ENCODE measurements around the gene PIGQ.
A peak's percentile ranks its signal among the peaks of the same experiment; 100 is the strongest.

The PIGQ gene

DNA sequence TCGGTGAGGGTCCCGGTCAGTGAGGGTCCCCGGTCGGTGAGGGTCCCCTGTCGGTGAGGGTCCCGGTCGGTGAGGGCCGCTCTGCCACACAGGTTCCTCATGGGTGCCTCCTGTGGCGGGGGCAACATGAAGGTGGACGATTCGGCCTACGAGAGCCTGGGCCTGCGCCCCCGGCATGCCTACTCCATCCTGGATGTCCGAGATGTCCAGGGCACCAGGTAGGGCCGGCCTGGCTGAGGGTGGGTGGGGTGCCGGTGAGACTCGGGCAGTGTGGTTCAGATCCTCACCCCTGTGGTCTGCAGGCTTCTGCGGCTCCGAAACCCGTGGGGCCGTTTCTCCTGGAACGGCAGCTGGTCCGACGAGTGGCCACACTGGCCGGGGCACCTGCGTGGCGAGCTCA is 18.6 kb upstream of the PIGQ start:
- Histone ChIP-seq H3K14ac (ENCODE audit: low read length) (no peak overlapping the region), H3K36me3 (ENCODE audit: control insufficient read depth in 1 of 2, insufficient read depth in 2 of 2, low read length in 2 of 2) (peaks cover 45 to 51% of the 10 kb centered on the region in 2 experiments), H3K9ac (ENCODE audit: low read length) (no peak overlapping the region), H2BK120ac (ENCODE audit: insufficient read depth, low read length, poor library complexity) (no peak overlapping the region), H3K4me2 (ENCODE audit: low read length) (no peak overlapping the region), H3K27ac (ENCODE audit: low read depth, low read length) (no peak overlapping the region), H3K4me3 (ENCODE audit: low read depth, low read length) (no peak overlapping the region), H4K91ac (ENCODE audit: low read depth, low read length) (no peak overlapping the region), H3K23ac (ENCODE audit: low read length) (no peak overlapping the region), H3K4me1 (ENCODE audit: control insufficient read depth in 1 of 2, insufficient read depth in 2 of 2, low read length in 2 of 2) (no peaks in the 10 kb centered on the region), H4K12ac (ENCODE audit: low read depth, low read length) (no peak overlapping the region), H2BK5ac (ENCODE audit: low read depth, low read length, poor library complexity) (no peak overlapping the region), H2BK12ac (ENCODE audit: low read length) (no peak overlapping the region), H2AFZ (ENCODE audit: insufficient read depth, low read length, poor library complexity) (no peak overlapping the region), H3K27me3 (ENCODE audit: insufficient read depth, low read length) (no peaks in the 10 kb centered on the region), H3K79me1 (ENCODE audit: low read length) (no peaks in the 10 kb centered on the region), H4K8ac (ENCODE audit: low read depth, low read length) (no peak overlapping the region), H3K4ac (ENCODE audit: low read depth, low read length) (no peak overlapping the region), H2AK5ac (ENCODE audit: low read length) (no peak overlapping the region), H3K9me3 (ENCODE audit: insufficient read depth, low read depth, low read length) (peaks cover 2% of the 10 kb centered on the region), H3K18ac (ENCODE audit: low read length) (no peak overlapping the region), H3K79me2 (ENCODE audit: control insufficient read depth, insufficient read depth, low read length, poor library complexity) (no peaks in the 10 kb centered on the region)
- WGBS (ENCODE audit: extremely low coverage, insufficient coverage, insufficient read length): no CpG with 5 or more reads among the region's 28 CpGs
- no peak for DNase-seq

DNA sequence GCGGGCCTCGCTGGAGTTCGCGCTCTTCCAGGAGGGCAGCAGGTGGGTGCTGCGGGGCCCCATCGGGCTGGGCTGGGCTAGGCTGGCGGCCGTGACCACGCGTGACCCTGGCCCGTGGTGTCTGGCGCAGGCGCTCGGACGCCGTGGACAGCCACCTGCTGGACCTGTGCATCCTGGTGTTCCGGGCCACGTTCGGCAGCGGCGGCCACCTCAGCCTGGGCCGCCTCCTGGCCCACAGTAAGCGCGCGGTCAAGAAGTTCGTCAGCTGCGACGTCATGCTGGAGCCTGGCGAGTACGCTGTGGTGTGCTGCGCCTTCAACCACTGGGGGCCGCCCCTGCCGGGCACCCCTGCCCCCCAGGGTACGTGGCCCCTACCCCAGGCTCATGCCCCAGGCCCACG is 17.6 kb upstream of the PIGQ start:
- no peak for DNase-seq
- H2AFZ ChIP-seq (ENCODE audit: insufficient read depth, low read length, poor library complexity): no peak overlapping the region
- WGBS (ENCODE audit: extremely low coverage, insufficient coverage, insufficient read length): no CpG with 5 or more reads among the region's 35 CpGs
- H3K4me2 ChIP-seq (ENCODE audit: low read length): no peak overlapping the region
- H3K27ac ChIP-seq (ENCODE audit: low read depth, low read length): no peak overlapping the region
- H3K18ac ChIP-seq (ENCODE audit: low read length): no peak overlapping the region
- no peak overlapping the region for H4K8ac ChIP-seq (ENCODE audit: low read depth, low read length)
- no peak overlapping the region for H2BK120ac ChIP-seq (ENCODE audit: insufficient read depth, low read length, poor library complexity)
- H3K4me3 ChIP-seq (ENCODE audit: low read depth, low read length): no peak overlapping the region
- H2AK5ac ChIP-seq (ENCODE audit: low read length): no peak overlapping the region
- peaks cover 2% of the 10 kb centered on the region for H3K9me3 ChIP-seq (ENCODE audit: insufficient read depth, low read depth, low read length)
- H3K23ac ChIP-seq (ENCODE audit: low read length): no peak overlapping the region
- no peaks in the 10 kb centered on the region for H3K27me3 ChIP-seq (ENCODE audit: insufficient read depth, low read length)
- H2BK5ac ChIP-seq (ENCODE audit: low read depth, low read length, poor library complexity): no peak overlapping the region
- H2BK12ac ChIP-seq (ENCODE audit: low read length): no peak overlapping the region
- no peaks in the 10 kb centered on the region for H3K79me2 ChIP-seq (ENCODE audit: control insufficient read depth, insufficient read depth, low read length, poor library complexity)
- H4K91ac ChIP-seq (ENCODE audit: low read depth, low read length): no peak overlapping the region
- no peak overlapping the region for H3K9ac ChIP-seq (ENCODE audit: low read length)
- no peak overlapping the region for H3K14ac ChIP-seq (ENCODE audit: low read length)
- no peak overlapping the region for H4K12ac ChIP-seq (ENCODE audit: low read depth, low read length)
- peaks cover 45 to 47% of the 10 kb centered on the region in 2 experiments for H3K36me3 ChIP-seq (ENCODE audit: control insufficient read depth in 1 of 2, insufficient read depth in 2 of 2, low read length in 2 of 2)
- no peaks in the 10 kb centered on the region for H3K4me1 ChIP-seq (ENCODE audit: control insufficient read depth in 1 of 2, insufficient read depth in 2 of 2, low read length in 2 of 2)
- H3K79me1 ChIP-seq (ENCODE audit: low read length): no peaks in the 10 kb centered on the region
- H3K4ac ChIP-seq (ENCODE audit: low read depth, low read length): no peak overlapping the region

DNA sequence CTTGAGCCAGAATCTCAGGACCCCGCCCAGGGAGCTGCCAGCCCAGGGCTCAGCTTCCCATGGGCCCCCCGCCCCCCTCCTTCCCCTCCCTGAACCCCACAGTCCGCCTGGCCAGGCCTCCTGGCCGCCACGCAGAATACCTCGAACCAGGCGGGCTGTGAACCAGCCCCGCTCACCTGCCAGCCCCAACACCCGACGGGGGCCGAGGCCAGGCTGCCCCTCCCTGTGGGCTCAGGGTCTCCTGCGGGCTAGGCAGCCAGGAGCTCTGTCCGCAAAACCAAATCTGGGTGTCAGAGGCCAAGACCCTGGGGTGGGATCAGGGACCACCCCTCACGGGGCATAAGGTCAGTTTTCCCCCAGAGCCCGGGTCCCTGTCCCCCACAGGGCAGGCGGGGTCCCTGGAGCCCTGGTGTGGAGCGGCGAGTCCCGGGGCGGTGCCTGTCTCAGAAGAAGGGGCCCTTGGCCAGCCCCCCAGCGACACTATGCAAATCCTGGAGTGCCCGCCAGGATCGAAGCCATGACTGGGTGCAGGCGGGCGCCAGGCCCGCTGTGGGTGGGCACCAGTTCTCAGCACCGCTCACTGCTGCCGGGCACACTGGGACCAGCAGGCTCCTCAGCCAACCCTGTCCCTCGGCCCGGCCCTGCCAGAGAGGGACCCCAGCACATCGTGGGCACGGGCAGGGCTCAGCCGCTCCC is 16.0 kb upstream of the PIGQ start:
- no peak overlapping the region for H4K91ac ChIP-seq (ENCODE audit: low read depth, low read length)
- H2BK5ac ChIP-seq (ENCODE audit: low read depth, low read length, poor library complexity): no peak overlapping the region
- H2BK12ac ChIP-seq (ENCODE audit: low read length): no peak overlapping the region
- peak overlapping the region; percentile 12 for H3K4me3 ChIP-seq (ENCODE audit: low read depth, low read length)
- H3K27ac ChIP-seq (ENCODE audit: low read depth, low read length): no peak overlapping the region
- H3K4me1 ChIP-seq (ENCODE audit: control insufficient read depth in 1 of 2, insufficient read depth in 2 of 2, low read length in 2 of 2): no peaks in the 10 kb centered on the region
- peaks cover 37% of the 10 kb centered on the region in 2 experiments for H3K36me3 ChIP-seq (ENCODE audit: control insufficient read depth in 1 of 2, insufficient read depth in 2 of 2, low read length in 2 of 2)
- H3K79me2 ChIP-seq (ENCODE audit: control insufficient read depth, insufficient read depth, low read length, poor library complexity): no peaks in the 10 kb centered on the region
- H3K4ac ChIP-seq (ENCODE audit: low read depth, low read length): no peak overlapping the region
- no peak for DNase-seq
- H3K4me2 ChIP-seq (ENCODE audit: low read length): no peak overlapping the region
- no peak overlapping the region for H2AFZ ChIP-seq (ENCODE audit: insufficient read depth, low read length, poor library complexity)
- no peak overlapping the region for H3K23ac ChIP-seq (ENCODE audit: low read length)
- no peak overlapping the region for H2AK5ac ChIP-seq (ENCODE audit: low read length)
- H3K14ac ChIP-seq (ENCODE audit: low read length): no peak overlapping the region
- H3K18ac ChIP-seq (ENCODE audit: low read length): no peak overlapping the region
- peaks cover 2% of the 10 kb centered on the region for H3K9me3 ChIP-seq (ENCODE audit: insufficient read depth, low read depth, low read length)
- no CpG with 5 or more reads among the region's 33 CpGs for WGBS (ENCODE audit: extremely low coverage, insufficient coverage, insufficient read length)
- peaks cover 6% of the 10 kb centered on the region for H3K27me3 ChIP-seq (ENCODE audit: insufficient read depth, low read length)
- no peak overlapping the region for H4K12ac ChIP-seq (ENCODE audit: low read depth, low read length)
- H3K9ac ChIP-seq (ENCODE audit: low read length): no peak overlapping the region
- H2BK120ac ChIP-seq (ENCODE audit: insufficient read depth, low read length, poor library complexity): no peak overlapping the region
- H4K8ac ChIP-seq (ENCODE audit: low read depth, low read length): no peak overlapping the region
- H3K79me1 ChIP-seq (ENCODE audit: low read length): no peaks in the 10 kb centered on the region

DNA sequence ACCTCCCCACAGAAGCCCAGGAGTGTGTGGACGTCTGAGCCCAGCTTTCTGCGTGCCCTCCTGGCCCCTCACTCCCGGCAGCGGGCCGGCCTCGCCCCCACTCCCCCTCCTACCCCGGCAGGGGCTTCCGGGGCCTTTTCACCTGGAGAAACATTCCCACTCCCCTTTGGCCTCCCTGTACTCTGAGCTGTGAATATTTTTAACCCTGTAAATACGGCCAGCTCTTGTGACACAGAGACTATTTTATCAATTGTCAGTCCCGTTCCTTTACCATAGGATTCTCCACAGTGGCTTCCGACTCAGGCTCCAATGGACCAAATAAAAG is 15.5 kb upstream of the PIGQ start:
- H2BK5ac ChIP-seq (ENCODE audit: low read depth, low read length, poor library complexity): no peak overlapping the region
- H2BK12ac ChIP-seq (ENCODE audit: low read length): no peak overlapping the region
- H3K79me1 ChIP-seq (ENCODE audit: low read length): no peaks in the 10 kb centered on the region
- H3K36me3 ChIP-seq (ENCODE audit: control insufficient read depth in 1 of 2, insufficient read depth in 2 of 2, low read length in 2 of 2): peaks cover 34% of the 10 kb centered on the region in 2 experiments
- DNase-seq: no peak
- peaks cover 9% of the 10 kb centered on the region for H3K27me3 ChIP-seq (ENCODE audit: insufficient read depth, low read length)
- peak overlapping the region; percentile 12 for H3K4me3 ChIP-seq (ENCODE audit: low read depth, low read length)
- no peak overlapping the region for H2AK5ac ChIP-seq (ENCODE audit: low read length)
- H3K4ac ChIP-seq (ENCODE audit: low read depth, low read length): no peak overlapping the region
- no peak overlapping the region for H4K8ac ChIP-seq (ENCODE audit: low read depth, low read length)
- H2BK120ac ChIP-seq (ENCODE audit: insufficient read depth, low read length, poor library complexity): no peak overlapping the region
- H3K18ac ChIP-seq (ENCODE audit: low read length): no peak overlapping the region
- H3K14ac ChIP-seq (ENCODE audit: low read length): no peak overlapping the region
- no peak overlapping the region for H2AFZ ChIP-seq (ENCODE audit: insufficient read depth, low read length, poor library complexity)
- no peaks in the 10 kb centered on the region for H3K4me1 ChIP-seq (ENCODE audit: control insufficient read depth in 1 of 2, insufficient read depth in 2 of 2, low read length in 2 of 2)
- no peak overlapping the region for H4K91ac ChIP-seq (ENCODE audit: low read depth, low read length)
- no peak overlapping the region for H3K23ac ChIP-seq (ENCODE audit: low read length)
- no CpG with 5 or more reads among the region's 11 CpGs for WGBS (ENCODE audit: extremely low coverage, insufficient coverage, insufficient read length)
- no peaks in the 10 kb centered on the region for H3K79me2 ChIP-seq (ENCODE audit: control insufficient read depth, insufficient read depth, low read length, poor library complexity)
- peaks cover 2% of the 10 kb centered on the region for H3K9me3 ChIP-seq (ENCODE audit: insufficient read depth, low read depth, low read length)
- H3K9ac ChIP-seq (ENCODE audit: low read length): no peak overlapping the region
- no peak overlapping the region for H3K4me2 ChIP-seq (ENCODE audit: low read length)
- no peak overlapping the region for H3K27ac ChIP-seq (ENCODE audit: low read depth, low read length)
- H4K12ac ChIP-seq (ENCODE audit: low read depth, low read length): no peak overlapping the region

All from trophoblast cell (in vitro differentiated cells and primary cell).